Measurements from ENCODE around the gene CASP14.

GRCh38 chr19:15021286-15022007 lies 27.8 kb upstream of the CASP14 start:
- TF ChIP-seq, protein P1, sequence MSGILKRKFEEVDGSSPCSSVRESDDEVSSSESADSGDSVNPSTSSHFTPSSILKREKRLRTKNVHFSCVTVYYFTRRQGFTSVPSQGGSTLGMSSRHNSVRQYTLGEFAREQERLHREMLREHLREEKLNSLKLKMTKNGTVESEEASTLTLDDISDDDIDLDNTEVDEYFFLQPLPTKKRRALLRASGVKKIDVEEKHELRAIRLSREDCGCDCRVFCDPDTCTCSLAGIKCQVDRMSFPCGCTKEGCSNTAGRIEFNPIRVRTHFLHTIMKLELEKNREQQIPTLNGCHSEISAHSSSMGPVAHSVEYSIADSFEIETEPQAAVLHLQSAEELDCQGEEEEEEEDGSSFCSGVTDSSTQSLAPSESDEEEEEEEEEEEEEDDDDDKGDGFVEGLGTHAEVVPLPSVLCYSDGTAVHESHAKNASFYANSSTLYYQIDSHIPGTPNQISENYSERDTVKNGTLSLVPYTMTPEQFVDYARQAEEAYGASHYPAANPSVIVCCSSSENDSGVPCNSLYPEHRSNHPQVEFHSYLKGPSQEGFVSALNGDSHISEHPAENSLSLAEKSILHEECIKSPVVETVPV (CRISPR knock-in tag; IDR thresholded peaks at IDR 0.05) = no peak
- TF ChIP-seq TCF4 (CRISPR knock-in tag; IDR thresholded peaks at IDR 0.05; ENCODE audit: borderline replicate concordance) (no peak), OSR1 (CRISPR knock-in tag; IDR thresholded peaks at IDR 0.05) (no peak), ZC3H10 (CRISPR knock-in tag; IDR thresholded peaks at IDR 0.05) (no peak), BACH2 (CRISPR knock-in tag; IDR thresholded peaks at IDR 0.05; ENCODE audit: borderline replicate concordance) (no peak)
- TF ChIP-seq, protein P2, sequence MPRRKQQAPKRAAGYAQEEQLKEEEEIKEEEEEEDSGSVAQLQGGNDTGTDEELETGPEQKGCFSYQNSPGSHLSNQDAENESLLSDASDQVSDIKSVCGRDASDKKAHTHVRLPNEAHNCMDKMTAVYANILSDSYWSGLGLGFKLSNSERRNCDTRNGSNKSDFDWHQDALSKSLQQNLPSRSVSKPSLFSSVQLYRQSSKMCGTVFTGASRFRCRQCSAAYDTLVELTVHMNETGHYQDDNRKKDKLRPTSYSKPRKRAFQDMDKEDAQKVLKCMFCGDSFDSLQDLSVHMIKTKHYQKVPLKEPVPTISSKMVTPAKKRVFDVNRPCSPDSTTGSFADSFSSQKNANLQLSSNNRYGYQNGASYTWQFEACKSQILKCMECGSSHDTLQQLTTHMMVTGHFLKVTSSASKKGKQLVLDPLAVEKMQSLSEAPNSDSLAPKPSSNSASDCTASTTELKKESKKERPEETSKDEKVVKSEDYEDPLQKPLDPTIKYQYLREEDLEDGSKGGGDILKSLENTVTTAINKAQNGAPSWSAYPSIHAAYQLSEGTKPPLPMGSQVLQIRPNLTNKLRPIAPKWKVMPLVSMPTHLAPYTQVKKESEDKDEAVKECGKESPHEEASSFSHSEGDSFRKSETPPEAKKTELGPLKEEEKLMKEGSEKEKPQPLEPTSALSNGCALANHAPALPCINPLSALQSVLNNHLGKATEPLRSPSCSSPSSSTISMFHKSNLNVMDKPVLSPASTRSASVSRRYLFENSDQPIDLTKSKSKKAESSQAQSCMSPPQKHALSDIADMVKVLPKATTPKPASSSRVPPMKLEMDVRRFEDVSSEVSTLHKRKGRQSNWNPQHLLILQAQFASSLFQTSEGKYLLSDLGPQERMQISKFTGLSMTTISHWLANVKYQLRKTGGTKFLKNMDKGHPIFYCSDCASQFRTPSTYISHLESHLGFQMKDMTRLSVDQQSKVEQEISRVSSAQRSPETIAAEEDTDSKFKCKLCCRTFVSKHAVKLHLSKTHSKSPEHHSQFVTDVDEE (CRISPR knock-in tag; IDR thresholded peaks at IDR 0.05) = no peak

All from SK-N-SH treated with all-trans-retinoic acid at 6 μM for 48 hours (cell line).